Muscle layer of duodenum (tissue), 2 donors: ENCODE results near the gene CALY.

Source experiments
- H3K27ac ChIP-seq: one replicate; pipeline ENCODE4 v1.7.0; 2013; ENCODE audit warnings: mild to moderate bottlenecking, low read length
- H3K27me3 ChIP-seq: one replicate; pipeline ENCODE4 v1.7.0; 2013; ENCODE audit warnings: low read depth, mild to moderate bottlenecking, control low read depth, low read length
- H3K36me3 ChIP-seq, 2 donors: one replicate each; pipeline ENCODE4 v1.7.0; 2013; ENCODE audit warnings: low read length in 2 of 2, control low read depth in 1 of 2, mild to moderate bottlenecking in 1 of 2; ENCODE audit not compliant: insufficient read depth in 2 of 2, control insufficient read depth in 1 of 2
- H3K4me1 ChIP-seq, 2 donors: one replicate each; pipeline ENCODE4 v1.7.0; 2013; ENCODE audit warnings: low read length in 2 of 2, mild to moderate bottlenecking in 2 of 2, control low read depth in 1 of 2, moderate library complexity in 1 of 2; ENCODE audit not compliant: insufficient read depth in 2 of 2, control insufficient read depth in 1 of 2
- H3K4me3 ChIP-seq, 2 donors: one replicate each; pipeline ENCODE4 v1.7.0; 2013; ENCODE audit warnings: low read length in 2 of 2, low read depth in 1 of 2, mild to moderate bottlenecking in 1 of 2
- H3K9me3 ChIP-seq, 2 donors: one replicate each; pipeline ENCODE4 v1.7.0; 2013; ENCODE audit warnings: low read length in 2 of 2, control low read depth in 1 of 2, mild to moderate bottlenecking in 1 of 2; ENCODE audit not compliant: control insufficient read depth in 1 of 2
- donor health status: healthy.

The CALY gene

GRCh38 chr10:133349160-133349568, 12.5 kb upstream of the CALY start:
- no peaks in the 10 kb centered on the region for H3K36me3 ChIP-seq
- H3K27me3 ChIP-seq = no peaks in the 10 kb centered on the region
- H3K9me3 ChIP-seq = no peaks in the 10 kb centered on the region
- H3K4me3 ChIP-seq = no peak overlapping the region
- H3K27ac ChIP-seq = no peak overlapping the region
- H3K4me1 ChIP-seq = peaks cover 0 to 5% of the 10 kb centered on the region in 2 donors

GRCh38 chr10:133347710-133348517, 11.2 kb upstream of the CALY start:
- Histone ChIP-seq H3K4me1 (peaks cover 0 to 5% of the 10 kb centered on the region in 2 donors), H3K27me3 (no peaks in the 10 kb centered on the region), H3K4me3 (peak overlapping the region in 1 of 2 donors; percentile 16), H3K36me3 (no peaks in the 10 kb centered on the region), H3K27ac (no peak overlapping the region), H3K9me3 (no peaks in the 10 kb centered on the region)

GRCh38 chr10:133346413-133346812, 9.7 kb upstream of the CALY start:
- H3K4me1 ChIP-seq = peaks cover 0 to 5% of the 10 kb centered on the region in 2 donors
- no peak overlapping the region for H3K4me3 ChIP-seq
- no peaks in the 10 kb centered on the region for H3K27me3 ChIP-seq
- H3K36me3 ChIP-seq = no peaks in the 10 kb centered on the region
- H3K9me3 ChIP-seq = no peaks in the 10 kb centered on the region
- H3K27ac ChIP-seq = no peak overlapping the region

GRCh38 chr10:133344236-133344635, 7.5 kb upstream of the CALY start:
- Histone ChIP-seq H3K27me3 (no peaks in the 10 kb centered on the region), H3K4me3 (no peak overlapping the region), H3K36me3 (no peaks in the 10 kb centered on the region), H3K4me1 (peaks cover 0 to 5% of the 10 kb centered on the region in 2 donors), H3K27ac (no peak overlapping the region), H3K9me3 (no peaks in the 10 kb centered on the region)

GRCh38 chr10:133343558-133343957, 6.9 kb upstream of the CALY start:
- Histone ChIP-seq H3K4me3 (no peak overlapping the region), H3K27ac (no peak overlapping the region), H3K36me3 (no peaks in the 10 kb centered on the region), H3K27me3 (peaks cover 6% of the 10 kb centered on the region), H3K9me3 (no peaks in the 10 kb centered on the region), H3K4me1 (peaks cover 0 to 5% of the 10 kb centered on the region in 2 donors)

- Histone ChIP-seq H3K27ac (no peak overlapping the region), H3K4me1 (peaks cover 0 to 5% of the 10 kb centered on the region in 2 donors), H3K27me3 (peaks cover 12% of the 10 kb centered on the region), H3K9me3 (no peaks in the 10 kb centered on the region), H3K36me3 (no peaks in the 10 kb centered on the region), H3K4me3 (no peak overlapping the region)
Observed at GRCh38 chr10:133342942-133343341, 6.2 kb upstream of the CALY start.

GRCh38 chr10:133341983-133342382, 5.3 kb upstream of the CALY start:
- no peak overlapping the region for H3K27ac ChIP-seq
- peaks cover 21% of the 10 kb centered on the region for H3K27me3 ChIP-seq
- no peak overlapping the region for H3K4me3 ChIP-seq
- peaks cover 0 to under 1% of the 10 kb centered on the region in 2 donors for H3K4me1 ChIP-seq
- no peaks in the 10 kb centered on the region for H3K36me3 ChIP-seq
- no peaks in the 10 kb centered on the region for H3K9me3 ChIP-seq

GRCh38 chr10:133339708-133340380, 3.1 kb upstream of the CALY start:
- no peaks in the 10 kb centered on the region for H3K36me3 ChIP-seq
- H3K9me3 ChIP-seq = no peaks in the 10 kb centered on the region
- no peak overlapping the region for H3K27ac ChIP-seq
- no peak overlapping the region for H3K4me3 ChIP-seq
- H3K4me1 ChIP-seq = peaks cover 0 to 21% of the 10 kb centered on the region in 2 donors
- H3K27me3 ChIP-seq = peaks cover 22% of the 10 kb centered on the region

GRCh38 chr10:133338080-133339071, 1.7 kb upstream of the CALY start:
- no peaks in the 10 kb centered on the region for H3K36me3 ChIP-seq
- no peak overlapping the region for H3K4me3 ChIP-seq
- H3K9me3 ChIP-seq = no peaks in the 10 kb centered on the region
- peaks cover 0 to 25% of the 10 kb centered on the region in 2 donors for H3K4me1 ChIP-seq
- peaks cover 22% of the 10 kb centered on the region for H3K27me3 ChIP-seq
- H3K27ac ChIP-seq = no peak overlapping the region

GRCh38 chr10:133337370-133337725, 652 bp upstream of the CALY start:
- H3K4me3 ChIP-seq = no peak overlapping the region
- H3K27ac ChIP-seq = no peak overlapping the region
- no peaks in the 10 kb centered on the region for H3K36me3 ChIP-seq
- H3K27me3 ChIP-seq = peaks cover 29% of the 10 kb centered on the region
- no peaks in the 10 kb centered on the region for H3K9me3 ChIP-seq
- H3K4me1 ChIP-seq = peaks cover 0 to 25% of the 10 kb centered on the region in 2 donors

- no peak overlapping the region for H3K27ac ChIP-seq
- H3K36me3 ChIP-seq = no peaks in the 10 kb centered on the region
- peak overlapping the region in 1 of 2 donors; percentile 60 for H3K4me3 ChIP-seq
- H3K9me3 ChIP-seq = no peaks in the 10 kb centered on the region
- H3K4me1 ChIP-seq = peaks cover 0 to 25% of the 10 kb centered on the region in 2 donors
- H3K27me3 ChIP-seq = peaks cover 33% of the 10 kb centered on the region
Observed at GRCh38 chr10:133336118-133336576, 549 bp downstream of the CALY start.
